ENCODE data around the gene PNKD.

GRCh38 chr2:218370410-218371063 is 100.2 kb downstream of the PNKD start:
- TF ChIP-seq, protein P1, sequence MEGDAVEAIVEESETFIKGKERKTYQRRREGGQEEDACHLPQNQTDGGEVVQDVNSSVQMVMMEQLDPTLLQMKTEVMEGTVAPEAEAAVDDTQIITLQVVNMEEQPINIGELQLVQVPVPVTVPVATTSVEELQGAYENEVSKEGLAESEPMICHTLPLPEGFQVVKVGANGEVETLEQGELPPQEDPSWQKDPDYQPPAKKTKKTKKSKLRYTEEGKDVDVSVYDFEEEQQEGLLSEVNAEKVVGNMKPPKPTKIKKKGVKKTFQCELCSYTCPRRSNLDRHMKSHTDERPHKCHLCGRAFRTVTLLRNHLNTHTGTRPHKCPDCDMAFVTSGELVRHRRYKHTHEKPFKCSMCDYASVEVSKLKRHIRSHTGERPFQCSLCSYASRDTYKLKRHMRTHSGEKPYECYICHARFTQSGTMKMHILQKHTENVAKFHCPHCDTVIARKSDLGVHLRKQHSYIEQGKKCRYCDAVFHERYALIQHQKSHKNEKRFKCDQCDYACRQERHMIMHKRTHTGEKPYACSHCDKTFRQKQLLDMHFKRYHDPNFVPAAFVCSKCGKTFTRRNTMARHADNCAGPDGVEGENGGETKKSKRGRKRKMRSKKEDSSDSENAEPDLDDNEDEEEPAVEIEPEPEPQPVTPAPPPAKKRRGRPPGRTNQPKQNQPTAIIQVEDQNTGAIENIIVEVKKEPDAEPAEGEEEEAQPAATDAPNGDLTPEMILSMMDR (IDR thresholded peaks at IDR 0.05) = no peak
- no peak for TF ChIP-seq ZFX (IDR thresholded peaks at IDR 0.05; ENCODE audit: borderline replicate concordance)

All from 22Rv1 (cell line).